ENCODE results near the gene SLBP. TPM values are rescaled to one million over a fixed set of nuclear protein-coding genes. Genes with fewer than 3 reads are reported as not detected.
A peak's percentile ranks its signal among the peaks of the same experiment; 100 is the strongest.

Gene SLBP
- total RNA-seq, 1 donor from 2014 or later: 54.3 TPM

DNA sequence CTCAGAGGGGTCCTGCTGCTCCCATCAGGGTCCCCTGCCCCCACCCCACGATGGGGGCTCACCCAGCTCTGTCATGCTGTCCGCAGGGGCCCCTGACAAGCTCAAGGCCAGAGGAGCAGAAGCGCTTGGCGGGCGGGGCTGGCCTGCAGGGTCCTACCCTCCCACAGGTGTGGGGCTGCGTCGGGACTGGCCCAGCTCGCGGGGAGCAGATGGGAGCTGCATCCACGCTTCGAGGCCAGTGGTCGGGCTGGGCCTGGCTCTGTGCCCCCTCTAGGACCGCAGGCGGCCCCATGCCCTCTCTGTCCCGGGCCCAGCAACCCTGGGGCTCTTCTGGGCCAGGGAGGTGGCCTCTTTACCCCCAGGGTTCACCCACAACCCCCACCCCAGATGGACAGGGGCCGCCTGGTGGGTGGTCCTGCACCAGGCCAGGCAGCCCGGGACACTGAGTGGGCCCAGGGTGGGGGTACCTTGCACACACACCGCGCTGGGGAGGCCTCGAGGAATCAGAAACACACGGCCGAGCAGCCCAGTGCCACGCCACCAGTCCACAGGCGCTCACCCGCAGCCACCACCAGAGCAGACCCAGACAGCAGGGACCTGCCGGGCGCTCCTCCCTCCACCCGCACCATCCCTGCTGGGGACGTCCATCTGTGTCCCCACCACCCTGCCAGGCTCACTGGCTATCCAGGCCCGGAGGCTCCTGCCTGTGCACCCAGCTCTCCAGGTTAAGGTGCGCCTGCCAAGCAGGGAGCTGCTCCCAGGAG lies 39.2 kb upstream of the SLBP start:
- H3K9me3 Mint-ChIP-seq (ENCODE audit: low read depth): no peaks in the 10 kb centered on the region
- TF ChIP-seq, protein P1, sequence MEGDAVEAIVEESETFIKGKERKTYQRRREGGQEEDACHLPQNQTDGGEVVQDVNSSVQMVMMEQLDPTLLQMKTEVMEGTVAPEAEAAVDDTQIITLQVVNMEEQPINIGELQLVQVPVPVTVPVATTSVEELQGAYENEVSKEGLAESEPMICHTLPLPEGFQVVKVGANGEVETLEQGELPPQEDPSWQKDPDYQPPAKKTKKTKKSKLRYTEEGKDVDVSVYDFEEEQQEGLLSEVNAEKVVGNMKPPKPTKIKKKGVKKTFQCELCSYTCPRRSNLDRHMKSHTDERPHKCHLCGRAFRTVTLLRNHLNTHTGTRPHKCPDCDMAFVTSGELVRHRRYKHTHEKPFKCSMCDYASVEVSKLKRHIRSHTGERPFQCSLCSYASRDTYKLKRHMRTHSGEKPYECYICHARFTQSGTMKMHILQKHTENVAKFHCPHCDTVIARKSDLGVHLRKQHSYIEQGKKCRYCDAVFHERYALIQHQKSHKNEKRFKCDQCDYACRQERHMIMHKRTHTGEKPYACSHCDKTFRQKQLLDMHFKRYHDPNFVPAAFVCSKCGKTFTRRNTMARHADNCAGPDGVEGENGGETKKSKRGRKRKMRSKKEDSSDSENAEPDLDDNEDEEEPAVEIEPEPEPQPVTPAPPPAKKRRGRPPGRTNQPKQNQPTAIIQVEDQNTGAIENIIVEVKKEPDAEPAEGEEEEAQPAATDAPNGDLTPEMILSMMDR (IDR thresholded peaks at IDR 0.05; ENCODE audit: unreplicated experiment): no peak
- H3K27ac Mint-ChIP-seq: no peak overlapping the region
- no peaks in the 10 kb centered on the region for H3K4me1 Mint-ChIP-seq (ENCODE audit: low read depth)
- H3K4me3 Mint-ChIP-seq (ENCODE audit: low read depth): no peak overlapping the region
- DNase-seq (ENCODE audit: low spot score, unreplicated experiment): no peak
- no peaks in the 10 kb centered on the region for H3K36me3 Mint-ChIP-seq (ENCODE audit: insufficient read depth)
- H3K27me3 Mint-ChIP-seq: no peaks in the 10 kb centered on the region

DNA sequence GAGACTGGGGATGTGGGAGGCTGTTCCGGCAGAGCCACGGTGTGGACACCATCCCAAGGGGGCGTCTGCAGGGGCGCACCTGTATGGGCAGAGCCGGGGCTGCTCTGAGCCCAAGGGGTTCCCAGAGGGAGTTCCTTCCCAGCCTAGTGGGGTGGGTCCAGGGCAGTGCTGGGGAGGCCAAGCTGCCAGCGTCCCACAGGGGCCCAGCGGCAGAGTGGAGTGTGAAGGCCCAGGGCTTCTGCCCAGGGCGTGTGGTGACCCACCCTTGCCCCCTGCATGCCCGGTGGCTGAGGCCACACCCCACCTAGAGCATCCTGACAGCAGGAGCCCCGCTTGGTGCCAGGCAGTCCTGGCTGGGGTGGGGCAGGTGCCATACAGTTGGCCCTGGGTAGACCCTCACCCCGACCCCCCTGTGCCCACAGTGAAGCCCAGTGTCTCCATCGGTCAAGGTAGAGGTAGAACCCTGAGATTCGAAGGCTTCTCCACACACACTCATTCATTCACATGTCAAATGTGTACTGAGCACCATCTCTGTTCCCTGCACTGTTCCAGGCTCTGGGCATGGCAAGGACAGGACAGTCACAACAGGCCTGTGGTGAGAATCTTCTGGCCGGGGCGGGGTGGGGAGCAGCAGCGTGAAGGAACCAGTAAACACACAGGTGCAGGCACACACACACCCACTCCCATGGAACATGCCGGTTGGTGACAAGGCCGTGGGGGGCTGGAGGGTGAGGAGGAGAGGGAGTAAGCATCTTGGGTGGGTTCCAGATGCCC lies 38.4 kb upstream of the SLBP start:
- no peak overlapping the region for H3K4me3 Mint-ChIP-seq (ENCODE audit: low read depth)
- no peaks in the 10 kb centered on the region for H3K4me1 Mint-ChIP-seq (ENCODE audit: low read depth)
- no peak overlapping the region for H3K27ac Mint-ChIP-seq
- no peaks in the 10 kb centered on the region for H3K9me3 Mint-ChIP-seq (ENCODE audit: low read depth)
- no peaks in the 10 kb centered on the region for H3K27me3 Mint-ChIP-seq
- TF ChIP-seq, protein P1 (IDR thresholded peaks at IDR 0.05; ENCODE audit: unreplicated experiment): no peak
- no peaks in the 10 kb centered on the region for H3K36me3 Mint-ChIP-seq (ENCODE audit: insufficient read depth)
- no peak for DNase-seq (ENCODE audit: low spot score, unreplicated experiment)

DNA sequence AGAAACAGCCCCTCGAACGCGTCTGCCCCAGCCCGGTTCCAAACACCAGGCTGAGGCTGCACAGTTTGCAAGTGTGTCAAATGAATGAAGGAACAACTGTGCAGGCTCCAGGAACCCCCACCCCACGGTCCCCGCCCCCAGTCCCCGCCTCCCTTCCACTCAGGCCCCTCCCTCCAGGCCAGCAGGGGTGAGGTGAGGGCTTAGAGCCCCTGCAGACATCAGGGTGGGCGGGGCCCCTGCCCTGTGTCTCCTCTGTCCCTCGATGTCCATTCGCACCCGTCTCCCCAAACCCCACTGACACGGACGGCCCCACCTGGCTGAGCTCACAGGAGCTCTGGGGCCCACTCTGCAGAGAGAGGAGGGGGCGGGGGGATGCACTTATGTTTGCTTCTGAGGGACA lies 37.7 kb upstream of the SLBP start:
- TF ChIP-seq, protein P1 (IDR thresholded peaks at IDR 0.05; ENCODE audit: unreplicated experiment): no peak
- H3K36me3 Mint-ChIP-seq (ENCODE audit: insufficient read depth): no peaks in the 10 kb centered on the region
- no peaks in the 10 kb centered on the region for H3K9me3 Mint-ChIP-seq (ENCODE audit: low read depth)
- no peak overlapping the region for H3K27ac Mint-ChIP-seq
- no peaks in the 10 kb centered on the region for H3K27me3 Mint-ChIP-seq
- DNase-seq (ENCODE audit: low spot score, unreplicated experiment): no peak
- no peaks in the 10 kb centered on the region for H3K4me1 Mint-ChIP-seq (ENCODE audit: low read depth)
- no peak overlapping the region for H3K4me3 Mint-ChIP-seq (ENCODE audit: low read depth)

DNA sequence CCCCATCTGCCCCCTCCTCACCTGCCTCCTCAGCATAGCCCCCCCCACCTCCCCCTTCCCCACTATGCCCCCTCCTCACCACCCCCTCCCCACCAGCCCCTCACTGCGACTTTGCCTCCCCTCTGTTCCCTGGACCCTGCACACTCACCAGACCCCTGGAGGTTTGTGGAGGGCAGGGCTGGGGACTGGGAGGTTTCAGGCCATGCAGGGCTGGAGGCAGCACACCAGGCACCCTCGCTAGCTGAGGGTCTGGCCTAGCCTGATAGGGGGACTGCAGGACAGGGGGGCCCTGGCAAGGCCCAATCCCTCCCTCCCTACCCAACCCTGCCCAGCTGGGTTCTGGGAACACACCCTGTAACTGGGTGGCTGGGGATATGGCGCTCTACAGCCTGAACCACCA lies 37.3 kb upstream of the SLBP start:
- Mint-ChIP-seq H3K4me3 (ENCODE audit: low read depth) (no peak overlapping the region), H3K9me3 (ENCODE audit: low read depth) (no peaks in the 10 kb centered on the region), H3K4me1 (ENCODE audit: low read depth) (no peaks in the 10 kb centered on the region), H3K27ac (no peak overlapping the region), H3K36me3 (ENCODE audit: insufficient read depth) (no peaks in the 10 kb centered on the region), H3K27me3 (no peaks in the 10 kb centered on the region)
- TF ChIP-seq, protein P1 (IDR thresholded peaks at IDR 0.05; ENCODE audit: unreplicated experiment): no peak
- DNase-seq (ENCODE audit: low spot score, unreplicated experiment): no peak

DNA sequence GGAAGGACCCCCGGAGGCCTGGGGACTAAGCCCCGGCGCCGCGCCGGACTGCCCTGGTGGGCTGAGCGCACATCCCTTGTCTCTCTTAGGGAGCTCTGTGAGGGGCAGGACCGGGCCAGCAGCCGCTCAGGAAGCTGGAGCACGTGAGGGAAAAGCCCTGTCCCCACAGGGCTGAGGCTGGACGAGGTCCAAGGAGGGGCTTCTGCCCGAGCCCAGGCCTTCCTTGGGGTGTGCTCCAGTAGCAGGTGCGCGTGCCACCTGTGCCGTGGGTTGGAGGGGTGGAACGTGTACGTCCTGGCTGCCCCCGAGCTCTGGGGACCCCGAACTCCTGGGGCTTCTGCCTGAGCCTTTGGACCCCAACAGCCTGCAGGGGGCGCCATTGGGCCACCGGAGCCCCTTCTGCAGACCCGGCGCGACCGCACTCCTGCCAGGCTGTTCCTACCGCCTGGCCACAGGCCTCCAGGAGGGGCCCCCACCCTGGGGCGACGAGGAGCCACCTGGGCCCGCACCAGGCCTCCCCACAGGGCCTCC lies 36.4 kb upstream of the SLBP start:
- Mint-ChIP-seq H3K36me3 (ENCODE audit: insufficient read depth) (peaks cover 1% of the 10 kb centered on the region), H3K27me3 (no peaks in the 10 kb centered on the region), H3K27ac (no peak overlapping the region), H3K4me1 (ENCODE audit: low read depth) (no peaks in the 10 kb centered on the region), H3K9me3 (ENCODE audit: low read depth) (no peaks in the 10 kb centered on the region), H3K4me3 (ENCODE audit: low read depth) (no peak overlapping the region)
- DNase-seq (ENCODE audit: low spot score, unreplicated experiment): peak; percentile 89
- TF ChIP-seq, protein P1 (IDR thresholded peaks at IDR 0.05; ENCODE audit: unreplicated experiment): peak; percentile 98
